K562 (cell line): ENCODE measurements around the gene CNGB1. TPM values are rescaled to one million over a fixed set of nuclear protein-coding genes. Genes with fewer than 3 reads are reported as not detected.

Source experiments
- ATAC-seq: fragments of 200-7000 bp; cut with Tn5 transposase; 3 replicates; pipeline ENCODE4 v1.9.1; 2020; ENCODE audit warnings: moderate library complexity
- BruUV-seq: library from RNA; stranded (reverse); fragments of 400-500 nt; replicated peaks from 2 replicates; lab custom pipeline; 2021; lab: Mats Ljungman, UMichigan
- CTCF ChIA-PET: fragments of 300-600 bp; formaldehyde crosslinking; extraction: SDS; loops from one replicate; lab custom pipeline; 2021; ENCODE audit warnings: low intra/inter-chr PET ratio; lab: Yijun Ruan, JAX
- POLR2A ChIA-PET: fragments of 300-600, 350-650 bp; sonication (Branson Sonifier 250); formaldehyde crosslinking; extraction: SDS; loops from one replicate; lab custom pipeline; 2021; ENCODE audit warnings: antibody characterized with exemption, inconsistent platforms; lab: Yijun Ruan, JAX
- DNase-seq, 4 experiments: peaks; one replicate each; pipeline versions ENCODE4 v3.0.0 to v3.0.0-alpha.2; 2011 to 2018; ENCODE audit warnings: low spot score in 3 of 4, mixed read lengths in 3 of 4; ENCODE audit errors: extremely low read depth in 1 of 4
- FAIRE-seq: peaks from 2 replicates; lab custom pipeline; 2011; peaks lifted over from hg19 to GRCh38; lab: Jason Lieb, UNC
- H2AFZ ChIP-seq: 2 replicates; pipeline ENCODE4 v1.6.0; 2011; ENCODE audit warnings: low read depth, low read length, control low read depth, inconsistent platforms
- H3K27ac ChIP-seq: fragments of 200-600 bp; 3 replicates; pipeline ENCODE4 v1.8.0; 2011; ENCODE audit warnings: low read depth, mild to moderate bottlenecking, control low read depth, inconsistent platforms, low read length, moderate library complexity, mixed read lengths; ENCODE audit errors: extremely low read depth
- H3K27me3 ChIP-seq, 2 experiments: fragments of 300-600 bp in 1 of 2; 2 replicates in 1 of 2; 3 replicates in 1 of 2; pipeline versions ENCODE4 v1.6.0 to v1.8.0; 2011; ENCODE audit warnings: inconsistent platforms in 2 of 2, low read length in 2 of 2, mild to moderate bottlenecking in 1 of 2, mixed read lengths in 1 of 2, moderate library complexity in 1 of 2; ENCODE audit not compliant: control insufficient read depth in 2 of 2, insufficient read depth in 2 of 2
- H3K36me3 ChIP-seq: fragments of 300-600 bp; 3 replicates; pipeline ENCODE4 v1.8.0; 2011; ENCODE audit warnings: mild to moderate bottlenecking, low read length, inconsistent platforms; ENCODE audit not compliant: control insufficient read depth, insufficient read depth
- H3K4me1 ChIP-seq, 2 experiments: fragments of 200-600 bp in 1 of 2; replicated peaks in 1 of 2; 2 replicates in 1 of 2; 3 replicates in 1 of 2; pipeline versions ENCODE4 v1.5.1 to v1.8.0; 2011; ENCODE audit warnings: inconsistent platforms in 2 of 2, low read length in 2 of 2, mild to moderate bottlenecking in 1 of 2, mixed read lengths in 1 of 2, moderate library complexity in 1 of 2; ENCODE audit not compliant: control insufficient read depth in 2 of 2, insufficient read depth in 2 of 2
- H3K4me2 ChIP-seq: 2 replicates; pipeline ENCODE4 v1.6.1; 2011; ENCODE audit warnings: low read length, control low read depth, inconsistent platforms, mixed read lengths; ENCODE audit not compliant: insufficient read depth
- H3K4me3 ChIP-seq: fragments of 200-600 bp; sonication (generic), shearing (Covaris generic); 2 replicates; pipeline ENCODE4 v1.5.1; 2016; ENCODE audit warnings: control low read depth, inconsistent platforms
- H3K79me2 ChIP-seq: fragments of 200-600 bp; 3 replicates; pipeline ENCODE4 v1.8.0; 2011; ENCODE audit warnings: low read length, inconsistent platforms; ENCODE audit not compliant: control insufficient read depth, insufficient read depth
- H3K9ac ChIP-seq, 2 experiments: 2 replicates each; pipeline versions ENCODE4 v1.6.0 to v1.6.1; 2011; ENCODE audit warnings: low read depth in 2 of 2, low read length in 2 of 2, control low read depth in 1 of 2, inconsistent platforms in 1 of 2, mild to moderate bottlenecking in 1 of 2, mixed read lengths in 1 of 2; ENCODE audit not compliant: insufficient read depth in 1 of 2
- H3K9me1 ChIP-seq: one replicate; pipeline ENCODE4 v1.6.0; 2011; ENCODE audit warnings: inconsistent platforms, mild to moderate bottlenecking, low read length, moderate library complexity; ENCODE audit not compliant: control insufficient read depth, insufficient read depth
- H3K9me3 ChIP-seq: replicated peaks from 2 replicates; pipeline ENCODE4 v1.5.1; 2011; ENCODE audit warnings: low read depth, low read length, inconsistent platforms; ENCODE audit not compliant: control insufficient read depth, insufficient read depth
- H4K20me1 ChIP-seq: replicated peaks from 2 replicates; pipeline ENCODE4 v1.6.1; 2011; ENCODE audit warnings: low read length, inconsistent platforms, mixed read lengths; ENCODE audit not compliant: control insufficient read depth, insufficient read depth
- ADNP ChIP-seq: fragments of 200-800 bp; sonication (Bioruptor generic); IDR thresholded peaks from 2 replicates; pipeline ENCODE4 v1.6.1; 2016; ENCODE audit warnings: missing genetic modification characterization, missing compliant biosample characterization
- BCOR ChIP-seq: fragments of 450-650 bp; IDR thresholded peaks from 2 replicates; pipeline ENCODE4 v1.6.1; 2016
- EGR1 ChIP-seq: fragments of 450-650 bp; conservative IDR thresholded peaks from 2 replicates; pipeline ENCODE4 v1.6.1; 2017; ENCODE audit warnings: mild to moderate bottlenecking
- GATAD2B ChIP-seq: fragments of 450-650 bp; IDR thresholded peaks from 2 replicates; pipeline ENCODE4 v1.6.1; 2017; ENCODE audit warnings: mild to moderate bottlenecking, borderline replicate concordance
- KDM1A ChIP-seq, 2 experiments: fragments of 450-650 bp; IDR thresholded peaks; 2 replicates each; pipeline ENCODE4 v1.6.1; 2016; ENCODE audit warnings: mild to moderate bottlenecking in 2 of 2
- LARP7 ChIP-seq: fragments of 450-650 bp; IDR thresholded peaks from 2 replicates; pipeline ENCODE4 v1.6.1; 2016
- NCOA2 ChIP-seq, 2 experiments: fragments of 450-650 bp; IDR thresholded peaks; 2 replicates each; pipeline ENCODE4 v1.6.1; 2018; ENCODE audit warnings: mild to moderate bottlenecking in 2 of 2, moderate library complexity in 1 of 2; ENCODE audit not compliant: partially characterized antibody in 2 of 2
- POLR3G ChIP-seq: IDR thresholded peaks from 2 replicates; pipeline ENCODE4 v1.6.1; 2011; ENCODE audit not compliant: insufficient read length, insufficient replicate concordance; ENCODE audit errors: extremely low read depth
- RBM25 ChIP-seq: fragments of 200-400 bp; formaldehyde crosslinking; IDR thresholded peaks from 2 replicates; pipeline ENCODE4 v1.6.1; 2018; ENCODE audit warnings: low read length, low read depth, moderate library complexity; ENCODE audit not compliant: severe bottlenecking
- RCOR1 ChIP-seq, 2 experiments: IDR thresholded peaks; 2 replicates each; pipeline ENCODE4 v1.6.1; 2012; ENCODE audit warnings: low read depth in 2 of 2, low read length in 2 of 2, borderline replicate concordance in 1 of 2, improper control_type of control experiment in 1 of 2
- RHOXF2B ChIP-seq: fragments of 250-450 bp; sonication (Bioruptor Pico); conservative IDR thresholded peaks from 2 replicates; pipeline ENCODE4 v1.5.1; 2021
- RUNX1 ChIP-seq: sonication (generic); IDR thresholded peaks from 2 replicates; pipeline ENCODE4 v1.6.1; 2016; ENCODE audit warnings: antibody characterized with exemption, low read depth
- TAF9B ChIP-seq: fragments of 450-650 bp; IDR thresholded peaks from 2 replicates; pipeline ENCODE4 v1.6.1; 2018; ENCODE audit warnings: mild to moderate bottlenecking; ENCODE audit not compliant: partially characterized antibody
- ZNF174 ChIP-seq: fragments of 250-450 bp; sonication (Bioruptor Pico); IDR thresholded peaks from 2 replicates; pipeline ENCODE4 v1.4.0; 2020; ENCODE audit warnings: mild to moderate bottlenecking
- WGBS: fragments of 100-300 bp; shearing (Covaris generic); methylation state at CpG from one replicate; pipeline ENCODE4 v1.1.6; 2016; ENCODE audit warnings: low coverage, mixed read lengths; ENCODE audit not compliant: insufficient coverage; ENCODE audit errors: missing lambda C conversion rate; 5-methylcytosine and 5-hydroxymethylcytosine counted together
- in situ Hi-C: fragments of 300-500 bp; cut with MboI; formaldehyde crosslinking; loops from 4 replicates; pipeline ENCODE4 v1.15.0; 2018; ENCODE audit warnings: inconsistent platforms, mixed read lengths
- intact Hi-C: fragments of 100-400 bp; cut with micrococcal nuclease; formaldehyde crosslinking; loops from 2 replicates; pipeline ENCODE4 v1.14.2; 2022
- polyA plus RNA-seq, 8 experiments: library from polyadenylated mRNA; depleted of rRNA in 4 of 8; stranded (reverse) in 5 of 8; unstranded in 3 of 8; fragments of >200 nt; fragmentation: Nextera tagmentation in 2 of 8; fragmentation: Illumina TruSeq in 1 of 8; extraction: Ambion mirVana in 2 of 8; extraction: Trizol in 1 of 8; gene quantifications; 2 replicates each; pipeline versions ENCODE4 v1.2.1 to v1.2.3, GENCODE V29; 2011 to 2014; ENCODE audit warnings: inconsistent platforms in 1 of 8, missing spikeins in 1 of 8
- total RNA-seq, 7 experiments: library from RNA; depleted of rRNA in 6 of 7; stranded (reverse); fragments of >200 nt in 6 of 7; fragmentation: Illumina TruSeq in 2 of 7; extraction: Trizol in 2 of 7; gene quantifications; 2 replicates each; pipeline versions ENCODE4 v1.2.1 to v1.2.3, GENCODE V29; 2011 to 2021; ENCODE audit warnings: low replicate concordance in 1 of 7
- TF ChIP-seq, protein P1 (sequence below): fragments of 250-450 bp; sonication (Bioruptor Pico); IDR thresholded peaks from 2 replicates; pipeline ENCODE4 v1.5.0; 2021; ENCODE audit warnings: mild to moderate bottlenecking, borderline replicate concordance
- TF ChIP-seq, protein P2 (sequence below): fragments of 450-650 bp; formaldehyde crosslinking; IDR thresholded peaks from 2 replicates; pipeline ENCODE4 v1.4.0; 2022; ENCODE audit warnings: missing genetic modification characterization

Gene CNGB1
- total and polyA plus RNA-seq, 9 of the 15 experiments (the other 6 are each of a cell fraction or from before 2014, with no cell fraction given) = not detected

DNA sequence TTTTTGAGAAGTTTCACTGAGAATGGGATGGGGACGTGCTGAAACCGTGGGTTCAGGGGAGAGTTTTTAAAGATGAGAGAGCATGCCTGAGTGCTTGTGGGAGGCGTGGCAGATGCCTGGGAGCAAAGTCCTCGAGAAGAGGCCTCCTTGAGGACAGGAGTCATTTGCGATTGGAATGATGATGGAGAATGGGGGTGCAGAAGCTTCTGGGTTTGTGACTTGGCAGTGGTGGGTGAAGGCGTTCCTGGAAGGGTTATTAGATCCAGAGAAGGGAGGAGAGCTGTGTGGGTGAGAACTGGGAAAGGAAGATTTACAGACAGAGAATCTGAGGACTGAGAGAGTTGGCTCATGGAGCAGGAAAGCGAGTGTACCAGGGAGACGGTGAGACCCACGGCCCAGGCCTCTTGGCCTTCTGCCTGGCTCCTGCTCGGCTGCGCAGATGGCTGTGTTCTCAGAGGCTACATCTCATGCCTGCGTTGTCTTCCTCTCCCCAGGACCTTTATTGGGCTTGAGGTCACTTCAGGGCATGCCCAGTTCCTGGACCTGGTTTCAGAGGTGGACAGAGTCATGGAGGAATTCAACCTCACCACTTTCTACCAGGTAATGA is 46.0 kb upstream of the CNGB1 start (continued):
- TF ChIP-seq, protein P1, sequence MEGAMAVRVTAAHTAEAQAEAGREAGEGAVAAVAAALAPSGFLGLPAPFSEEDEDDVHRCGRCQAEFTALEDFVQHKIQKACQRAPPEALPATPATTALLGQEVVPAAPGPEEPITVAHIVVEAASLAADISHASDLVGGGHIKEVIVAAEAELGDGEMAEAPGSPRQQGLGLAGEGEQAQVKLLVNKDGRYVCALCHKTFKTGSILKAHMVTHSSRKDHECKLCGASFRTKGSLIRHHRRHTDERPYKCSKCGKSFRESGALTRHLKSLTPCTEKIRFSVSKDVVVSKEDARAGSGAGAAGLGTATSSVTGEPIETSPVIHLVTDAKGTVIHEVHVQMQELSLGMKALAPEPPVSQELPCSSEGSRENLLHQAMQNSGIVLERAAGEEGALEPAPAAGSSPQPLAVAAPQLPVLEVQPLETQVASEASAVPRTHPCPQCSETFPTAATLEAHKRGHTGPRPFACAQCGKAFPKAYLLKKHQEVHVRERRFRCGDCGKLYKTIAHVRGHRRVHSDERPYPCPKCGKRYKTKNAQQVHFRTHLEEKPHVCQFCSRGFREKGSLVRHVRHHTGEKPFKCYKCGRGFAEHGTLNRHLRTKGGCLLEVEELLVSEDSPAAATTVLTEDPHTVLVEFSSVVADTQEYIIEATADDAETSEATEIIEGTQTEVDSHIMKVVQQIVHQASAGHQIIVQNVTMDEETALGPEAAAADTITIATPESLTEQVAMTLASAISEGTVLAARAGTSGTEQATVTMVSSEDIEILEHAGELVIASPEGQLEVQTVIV (CRISPR knock-in tag) = no peak
- TF ChIP-seq ZNF174 (CRISPR knock-in tag) = no peak
- no peak for TF ChIP-seq TAF9B
- TF ChIP-seq, protein P2, sequence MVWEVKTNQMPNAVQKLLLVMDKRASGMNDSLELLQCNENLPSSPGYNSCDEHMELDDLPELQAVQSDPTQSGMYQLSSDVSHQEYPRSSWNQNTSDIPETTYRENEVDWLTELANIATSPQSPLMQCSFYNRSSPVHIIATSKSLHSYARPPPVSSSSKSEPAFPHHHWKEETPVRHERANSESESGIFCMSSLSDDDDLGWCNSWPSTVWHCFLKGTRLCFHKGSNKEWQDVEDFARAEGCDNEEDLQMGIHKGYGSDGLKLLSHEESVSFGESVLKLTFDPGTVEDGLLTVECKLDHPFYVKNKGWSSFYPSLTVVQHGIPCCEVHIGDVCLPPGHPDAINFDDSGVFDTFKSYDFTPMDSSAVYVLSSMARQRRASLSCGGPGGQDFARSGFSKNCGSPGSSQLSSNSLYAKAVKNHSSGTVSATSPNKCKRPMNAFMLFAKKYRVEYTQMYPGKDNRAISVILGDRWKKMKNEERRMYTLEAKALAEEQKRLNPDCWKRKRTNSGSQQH = no peak

DNA sequence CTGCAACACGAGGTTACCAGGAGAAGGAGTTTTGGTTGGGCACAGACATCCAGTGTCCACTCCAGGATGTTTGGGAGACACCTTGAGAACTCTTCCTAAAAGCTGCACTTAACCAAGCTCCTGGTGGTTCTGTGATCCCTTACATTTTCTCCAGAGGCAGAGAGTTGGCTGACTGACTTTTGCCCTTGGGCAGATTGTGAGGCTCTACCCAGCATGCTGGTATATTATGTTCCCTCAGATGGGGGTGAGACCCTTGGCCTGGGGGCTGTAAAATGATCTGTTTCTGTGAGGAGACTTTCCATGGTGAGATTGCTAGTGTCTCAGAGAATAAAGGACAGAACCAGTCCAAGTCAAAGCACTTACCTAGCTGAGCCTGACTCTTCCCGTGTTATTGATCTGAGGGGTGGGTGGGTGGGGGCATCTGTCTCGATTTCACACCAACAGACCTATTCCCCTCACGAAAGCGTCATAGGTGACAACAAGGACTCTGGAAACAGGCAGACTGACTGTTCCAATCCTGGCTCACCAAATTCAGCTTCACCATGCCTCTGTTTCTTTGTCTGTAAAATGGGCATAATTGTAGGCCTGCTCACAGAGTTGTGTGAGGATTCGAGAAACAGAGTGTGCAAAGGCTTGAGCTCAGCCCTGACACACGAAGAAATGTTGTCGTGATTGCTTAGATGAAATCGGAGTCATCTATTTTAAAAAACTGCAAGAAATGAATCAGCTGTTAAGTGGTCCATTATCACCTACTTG is 42.5 kb upstream of the CNGB1 start:
- POLR2A ChIA-PET = interaction anchor here (0.6 kb wide), 1 partner anchor 295 kb away, joined by 3 read pairs; no protein-coding TSS in a partner anchor
- no TSS peak for BruUV-seq
- no peak overlapping the region for H3K4me3 ChIP-seq

More for the DNA sequence above, 42.5 kb upstream of the CNGB1 start:
- CTCF ChIA-PET = no interaction called here
- no peak for TF ChIP-seq EGR1
- no peak for TF ChIP-seq NCOA2 (IDR thresholded peaks at IDR 0.05; ENCODE audit: partially characterized antibody in 2 of 2)
- TF ChIP-seq RHOXF2B (CRISPR knock-in tag) = no peak
- TF ChIP-seq RUNX1 = no peak
- no peak for TF ChIP-seq GATAD2B
- TF ChIP-seq LARP7 = no peak
- 0 out of 4 replicates have a peak, but pooled peaks have one; percentile 16 to 31 for TF ChIP-seq KDM1A (IDR thresholded peaks at IDR 0.05)
- TF ChIP-seq BCOR = peak; percentile 42; the same call in 1 of the 2 replicates
- TF ChIP-seq RCOR1 (IDR thresholded peaks at IDR 0.05; ENCODE audit: borderline replicate concordance in 1 of 2, low read depth in 2 of 2, low read length in 2 of 2) = 0 out of 4 replicates have a peak, but pooled peaks of 1 of the 2 experiments have one; percentile 42
- TF ChIP-seq ADNP = peak; percentile 26; the same call in 1 of the 2 replicates
- peak; percentile 75 for TF ChIP-seq RBM25
- no peak for TF ChIP-seq POLR3G
- no peak overlapping the region for H2AFZ ChIP-seq
- H3K36me3 ChIP-seq = peaks cover 51% of the 10 kb centered on the region; the same call in 2 of the 3 replicates
- H3K4me1 ChIP-seq = no peaks in the 10 kb centered on the region
- WGBS = 81% methylated on average over 9 of the region's 9 CpGs
- FAIRE-seq (no peak), DNase-seq (no peak), ATAC-seq (no peak)
- no peak overlapping the region for H3K4me2 ChIP-seq
- H3K27ac ChIP-seq = no peak overlapping the region
- no peaks in the 10 kb centered on the region for H3K9me3 ChIP-seq
- H3K79me2 ChIP-seq = no peaks in the 10 kb centered on the region; the same call in 2 of the 3 replicates
- intact Hi-C loops = no loop called here
- in situ Hi-C loops = loop anchor here (10.0 kb wide), 2 partner anchors 111 to 281 kb away; partner anchors contain the start of genes CFAP20 and PRSS54
- H3K9me1 ChIP-seq = peaks cover 2% of the 10 kb centered on the region
- H3K27me3 ChIP-seq = no peaks in the 10 kb centered on the region
- no peak overlapping the region for H3K9ac ChIP-seq
- H4K20me1 ChIP-seq = no peaks in the 10 kb centered on the region
